NCI-H82 treated with DMSO at 0.1 percent for 48 hours (cell line): ENCODE data around the gene TRIM49C.
"Not testable (repeated sequence)": the region's sequence is repeated elsewhere in the genome, so short reads cannot be mapped to it uniquely, and the experiment has no call there.

Source experiments
- DNase-seq: peaks from one replicate; lab custom pipeline; 2025; ENCODE audit not compliant: unreplicated experiment; lab: John Stamatoyannopoulos, UW

Gene TRIM49C

GRCh38 chr11:90030806-90031205 lies at the start of gene TRIM49C:
TRIM49C (plus strand) TSS chr11:90031106; CDS start chr11:90035212, 4,106 bp downstream.
- not testable (repeated sequence) for DNase-seq

GRCh38 chr11:90024184-90024583 lies 6.7 kb upstream of the TRIM49C start:
- DNase-seq: not testable (repeated sequence)

DNA sequence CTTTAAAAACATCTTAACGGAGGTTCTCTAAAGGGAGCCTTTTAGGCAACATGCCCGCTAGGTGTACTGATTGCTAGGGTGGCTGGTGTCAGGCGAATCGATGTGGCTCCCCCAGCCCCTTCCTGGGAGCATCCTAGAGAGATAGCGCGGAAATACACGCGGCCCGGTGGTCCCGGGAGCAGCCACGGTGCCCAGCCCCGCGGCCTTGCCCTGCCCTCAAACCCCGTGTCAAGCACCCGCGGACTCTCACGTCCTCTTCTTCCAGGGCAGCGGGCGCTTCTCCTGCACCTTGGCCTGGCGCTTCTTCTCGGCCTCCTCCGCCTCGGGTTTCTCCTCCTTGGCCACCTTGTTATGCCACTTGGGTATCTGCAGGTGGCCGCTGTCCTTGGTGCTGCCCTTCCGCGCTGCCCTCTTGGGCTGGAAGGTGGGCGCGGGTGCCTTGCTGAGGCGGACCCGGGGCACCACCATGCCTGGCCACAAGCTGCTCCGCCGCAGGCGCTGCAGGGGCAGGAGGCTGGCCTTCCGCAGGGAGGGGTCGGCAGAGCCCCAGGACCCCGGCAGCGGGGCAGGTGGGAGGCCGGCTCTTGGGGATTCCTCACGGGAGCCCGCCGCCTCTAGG lies 20.8 kb downstream of the TRIM49C start:
- not testable (repeated sequence) for DNase-seq

DNA sequence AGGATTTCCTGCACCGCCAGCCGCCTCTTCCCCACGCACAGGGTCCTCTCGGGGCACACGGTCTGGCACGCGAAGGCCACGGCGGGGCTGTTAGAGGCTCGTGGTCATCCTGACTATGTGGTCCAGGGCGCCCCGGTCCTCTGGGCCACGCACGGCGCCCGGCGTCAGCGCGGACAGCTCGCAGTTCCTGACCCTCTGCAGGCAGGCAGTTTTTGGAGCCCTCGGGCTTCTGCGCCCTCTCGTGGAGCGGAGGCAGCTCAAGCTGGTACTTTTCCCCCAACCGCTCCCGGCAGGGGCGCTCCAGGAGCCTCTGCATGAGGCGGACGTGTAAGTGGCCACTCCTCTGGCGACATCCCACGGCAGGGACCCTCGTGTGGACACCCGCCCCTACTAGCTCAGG lies 21.4 kb downstream of the TRIM49C start:
- DNase-seq: not testable (repeated sequence)

GRCh38 chr11:90053545-90053944 lies 22.6 kb downstream of the TRIM49C start:
- not testable (repeated sequence) for DNase-seq

DNA sequence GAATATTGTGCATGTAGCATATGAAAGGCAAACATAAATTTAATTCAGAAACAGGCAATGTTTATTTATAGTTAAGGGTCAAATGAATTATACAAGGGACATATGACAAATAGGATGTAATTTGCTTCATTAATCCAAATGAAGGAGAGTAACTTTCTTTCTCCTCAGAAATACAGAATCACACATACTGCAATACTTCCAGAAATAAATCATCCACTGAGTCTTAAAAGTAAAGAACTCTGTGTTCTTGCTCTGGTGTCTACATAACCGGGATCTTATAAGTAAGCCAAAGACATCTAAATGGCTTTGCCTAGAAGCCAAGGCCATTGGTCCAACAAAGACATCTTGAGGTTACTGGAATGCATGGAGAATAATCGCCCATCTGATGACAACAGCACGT lies 54.7 kb downstream of the TRIM49C start, which contains the start of gene UBTFL1:
Gene UBTFL1, plus strand, starts transcription at position 301 of the 400 bp plus-strand sequence. Its CDS starts 0 bp downstream, at position 301.
- not testable (repeated sequence) for DNase-seq

DNA sequence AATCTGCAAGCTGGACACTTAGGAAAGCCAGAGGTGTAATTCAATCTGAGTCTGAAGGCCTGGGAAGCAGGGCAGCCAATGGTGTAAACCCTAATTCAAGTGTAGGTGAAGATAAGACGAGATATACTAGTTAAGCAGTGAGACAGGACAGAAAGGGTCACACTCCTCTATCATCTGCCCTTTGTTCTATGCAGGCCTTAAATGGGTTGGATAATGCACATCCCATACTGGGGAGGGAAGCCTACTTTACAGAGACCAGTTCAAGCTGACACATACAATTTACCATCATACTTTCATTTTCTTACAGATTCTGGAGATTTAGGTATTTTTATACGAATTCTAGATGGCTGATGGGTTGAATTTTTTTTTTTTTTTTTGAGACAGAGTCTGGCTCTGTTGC lies 57.8 kb downstream of the TRIM49C start:
- not testable (repeated sequence) for DNase-seq
